GM21390 (cell line): Measurements from ENCODE around the gene PLAGL2.
"Not testable (repeated sequence)": the region's sequence is repeated elsewhere in the genome, so short reads cannot be mapped to it uniquely, and the experiment has no call there.

ENCODE experiments used
- ATAC-seq: cut with Tn5 transposase; IDR thresholded peaks from one replicate; pipeline ENCODE4 v1.9.1; 2021; ENCODE audit not compliant: unreplicated experiment

Gene PLAGL2

DNA sequence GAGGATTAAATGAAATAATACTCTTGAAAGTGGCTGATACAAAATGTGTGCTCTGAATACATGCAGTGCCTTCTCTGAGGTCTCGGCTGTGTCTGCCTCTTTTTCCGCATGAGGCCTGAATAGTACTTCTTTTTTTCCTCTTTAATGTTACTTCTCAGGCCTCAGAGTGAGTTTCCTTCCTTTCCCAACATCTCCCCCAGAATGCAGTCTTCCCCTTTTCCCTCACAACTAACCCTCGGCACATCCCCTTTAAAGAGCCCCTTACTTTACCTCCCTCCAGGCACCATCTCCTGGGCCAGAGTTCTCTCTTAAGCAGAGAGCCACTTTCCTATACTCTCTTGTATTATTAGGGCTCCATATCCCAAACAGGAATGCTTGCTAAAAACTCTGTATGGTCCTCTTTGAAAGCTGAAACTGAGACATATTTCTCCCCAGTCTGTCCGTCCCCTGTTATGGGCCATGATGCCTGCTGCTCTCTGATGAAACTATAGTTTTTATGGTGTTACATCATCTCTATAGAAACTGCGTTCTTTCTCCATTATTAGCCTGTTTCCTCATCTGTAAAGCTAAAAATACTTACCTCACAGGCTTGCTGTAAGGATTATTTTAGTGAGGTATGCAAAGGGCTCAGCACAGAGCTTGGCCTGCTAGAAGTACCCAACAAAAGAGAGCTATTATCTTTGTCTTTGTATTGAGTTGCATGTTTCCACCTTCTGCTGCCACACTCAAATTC is 2.3 kb downstream of the PLAGL2 start:
- no peak for ATAC-seq

GRCh38 chr20:32204205-32205109 is 3.1 kb downstream of the PLAGL2 start:
- no peak for ATAC-seq

DNA sequence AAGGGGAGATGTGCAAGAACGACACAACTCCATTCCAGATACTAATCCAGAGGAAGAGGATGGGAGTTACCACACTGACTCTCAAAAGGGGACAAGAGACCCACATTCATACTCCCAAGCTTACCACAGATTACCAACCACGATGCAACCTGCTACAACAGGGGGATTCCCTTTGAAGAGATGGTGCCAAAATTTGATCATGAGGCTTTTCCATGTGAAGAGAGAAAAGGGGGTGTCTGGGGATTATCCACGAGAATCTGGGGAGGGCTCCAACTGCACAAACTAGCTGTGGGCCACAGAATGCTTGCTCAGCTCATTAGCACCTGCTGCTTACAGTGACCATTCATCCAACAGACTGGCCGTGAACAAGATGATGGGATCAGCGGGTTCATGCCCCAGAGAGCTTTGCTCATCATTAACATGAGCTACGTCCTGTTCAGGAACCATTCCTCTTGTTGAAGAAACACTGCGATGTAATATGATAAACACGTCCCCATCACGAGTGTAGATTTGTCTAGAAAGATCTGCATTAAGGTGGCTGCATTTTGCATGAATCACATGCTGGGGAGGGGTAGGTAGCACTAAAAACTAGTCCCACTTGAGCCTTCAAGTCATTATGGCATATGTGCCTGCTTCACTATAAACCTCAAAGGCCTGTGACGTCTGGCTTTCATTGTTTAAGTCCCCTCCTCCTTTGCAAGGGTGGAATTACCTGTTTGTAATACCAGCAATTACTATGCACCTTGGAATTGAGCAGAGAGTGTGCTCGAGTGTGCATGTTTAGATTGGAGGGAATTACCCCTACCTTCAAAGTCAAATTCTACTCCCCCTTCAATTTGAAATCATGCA is 4.0 kb downstream of the PLAGL2 start:
- ATAC-seq, result no peak

DNA sequence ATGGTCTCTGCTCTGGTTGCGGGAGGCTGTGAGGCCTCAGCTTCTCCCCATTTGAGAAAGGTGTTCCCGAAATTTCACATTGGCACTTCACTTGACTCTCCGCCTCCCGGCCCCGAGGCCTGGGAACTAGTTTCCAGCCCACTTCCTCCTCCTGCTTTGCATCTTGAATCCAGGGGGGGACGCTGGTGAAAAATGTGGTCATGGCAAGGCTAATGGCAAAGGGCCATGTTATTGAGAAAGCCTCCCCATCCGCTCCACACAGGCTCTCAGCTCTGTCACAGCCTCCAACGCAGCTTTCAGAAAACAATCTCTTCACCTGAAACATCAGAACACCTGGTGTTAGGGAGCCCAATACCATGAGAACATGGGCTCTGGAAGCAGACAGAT is 5.6 kb downstream of the PLAGL2 start:
- ATAC-seq, result no peak

DNA sequence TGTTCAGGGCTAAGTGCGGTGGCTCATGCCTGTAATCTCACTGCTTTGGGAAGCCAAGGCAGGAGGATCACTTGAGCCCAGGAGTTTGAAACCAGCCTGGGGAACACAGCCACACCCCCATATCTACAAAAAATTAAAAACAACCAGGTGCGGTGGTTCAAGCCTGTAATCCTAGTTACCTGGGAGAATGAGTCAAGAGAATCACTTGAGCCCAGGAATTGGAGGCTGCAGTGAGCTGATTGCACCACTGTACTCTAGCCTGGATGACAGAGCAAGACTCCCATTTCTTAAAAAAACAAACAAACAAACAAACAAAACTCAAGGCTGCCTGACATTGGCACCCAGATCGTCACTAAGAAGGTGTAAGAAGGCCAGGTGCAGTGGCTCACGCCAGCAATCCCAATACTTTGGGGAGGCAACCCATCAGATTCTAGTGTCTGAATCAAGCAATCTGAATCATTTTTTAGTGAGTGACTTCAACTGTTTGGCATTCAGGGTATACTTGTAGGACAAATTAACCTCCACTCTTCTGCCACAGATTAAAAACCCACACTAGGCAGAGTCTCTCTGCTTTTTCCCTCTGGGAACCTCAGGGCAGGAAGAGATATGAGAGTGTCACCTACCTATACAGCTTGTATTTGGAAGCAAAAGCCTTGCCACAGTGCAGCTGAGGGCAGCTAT is 6.1 kb downstream of the PLAGL2 start:
- no peak for ATAC-seq

GRCh38 chr20:32199006-32199405 is 8.5 kb downstream of the PLAGL2 start:
- ATAC-seq, result no peak

- ATAC-seq, result not testable (repeated sequence)
Measured at GRCh38 chr20:32197136-32197535, 10.4 kb downstream of the PLAGL2 start.

DNA sequence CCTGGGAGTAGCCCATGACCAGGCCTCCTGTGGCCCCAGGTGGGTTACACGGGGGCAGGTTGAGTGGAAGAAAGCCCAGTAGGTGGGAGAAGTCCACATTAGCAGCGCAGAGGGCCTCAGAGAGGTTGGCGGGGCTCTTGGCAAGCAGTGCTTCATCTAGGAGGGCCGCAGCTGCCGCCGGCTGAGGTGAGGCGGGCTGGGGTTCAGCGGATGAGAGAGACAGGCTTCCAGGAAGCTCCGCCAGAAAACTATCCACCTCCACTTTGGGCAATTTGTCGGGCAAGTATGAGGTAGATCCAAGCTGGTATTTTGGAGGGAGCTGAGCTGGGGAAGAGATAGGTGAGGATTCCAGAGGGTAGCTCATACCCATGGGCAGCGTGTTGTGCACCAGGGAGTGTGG is 10.9 kb downstream of the PLAGL2 start:
- ATAC-seq, result not testable (repeated sequence)

DNA sequence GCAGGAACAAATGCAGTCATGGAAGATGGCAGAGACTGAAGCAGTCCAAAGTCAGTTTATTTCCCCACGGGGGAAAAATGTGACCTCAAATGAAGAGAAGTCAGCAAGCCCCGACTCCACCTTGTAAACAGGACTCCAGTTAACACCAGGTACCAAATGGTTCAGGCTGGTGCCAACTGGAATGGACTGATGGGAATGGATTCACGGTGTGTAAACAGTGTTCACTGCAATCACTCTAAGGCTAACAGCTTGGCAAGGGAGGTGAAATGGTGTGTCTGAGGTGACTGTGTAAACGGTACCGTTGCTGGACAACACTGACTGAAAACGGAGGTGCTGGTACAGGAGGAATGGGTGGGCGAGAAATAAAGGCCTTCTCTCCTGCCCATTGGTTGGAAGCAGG is 12.0 kb downstream of the PLAGL2 start:
- no peak for ATAC-seq

DNA sequence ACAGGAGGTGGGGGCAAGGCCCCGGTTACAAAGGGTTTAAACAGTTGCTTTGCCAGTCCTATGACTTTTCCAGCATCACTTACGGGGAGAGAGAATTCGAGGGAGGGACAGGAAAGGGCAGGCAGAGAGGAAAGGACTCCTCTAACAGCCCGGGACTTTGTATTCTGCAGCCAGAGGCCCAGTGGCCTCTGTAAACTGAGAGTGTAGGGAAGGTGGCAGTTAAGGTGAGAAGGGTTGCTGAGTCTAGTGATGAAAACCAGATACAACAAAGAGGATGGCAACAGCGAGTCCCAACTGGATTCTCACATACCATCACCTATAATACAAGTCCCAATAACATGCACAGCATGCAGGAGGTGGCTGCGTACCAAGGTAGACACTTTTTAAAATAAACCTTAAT is 13.5 kb downstream of the PLAGL2 start:
- no peak for ATAC-seq

- not testable (repeated sequence) for ATAC-seq
Measured at GRCh38 chr20:32193336-32193735, 14.2 kb downstream of the PLAGL2 start.

DNA sequence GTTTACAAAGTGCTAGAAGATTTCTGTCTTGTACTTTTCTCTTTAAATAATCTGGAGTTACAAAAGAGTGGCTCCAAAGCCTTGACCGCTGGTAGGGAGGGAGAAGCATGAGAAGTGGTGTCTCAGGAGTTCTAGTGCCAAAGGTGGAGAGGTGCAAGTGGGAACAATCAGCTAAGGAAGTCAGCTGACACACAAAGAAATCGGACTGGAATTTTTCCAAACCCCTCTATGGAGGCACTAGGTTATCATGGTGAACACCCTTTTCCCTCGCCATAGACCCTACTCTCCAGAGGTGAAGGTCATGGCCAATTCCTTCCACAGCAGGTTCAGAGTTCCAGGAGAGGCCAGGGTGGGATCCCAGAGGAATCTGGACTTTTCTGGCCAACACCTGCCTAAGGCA is 14.8 kb downstream of the PLAGL2 start:
- ATAC-seq, result no peak

GRCh38 chr20:32191873-32192272 is 15.7 kb downstream of the PLAGL2 start:
- ATAC-seq, result no peak

GRCh38 chr20:32191422-32191821 is 16.1 kb downstream of the PLAGL2 start:
- ATAC-seq, result no peak

DNA sequence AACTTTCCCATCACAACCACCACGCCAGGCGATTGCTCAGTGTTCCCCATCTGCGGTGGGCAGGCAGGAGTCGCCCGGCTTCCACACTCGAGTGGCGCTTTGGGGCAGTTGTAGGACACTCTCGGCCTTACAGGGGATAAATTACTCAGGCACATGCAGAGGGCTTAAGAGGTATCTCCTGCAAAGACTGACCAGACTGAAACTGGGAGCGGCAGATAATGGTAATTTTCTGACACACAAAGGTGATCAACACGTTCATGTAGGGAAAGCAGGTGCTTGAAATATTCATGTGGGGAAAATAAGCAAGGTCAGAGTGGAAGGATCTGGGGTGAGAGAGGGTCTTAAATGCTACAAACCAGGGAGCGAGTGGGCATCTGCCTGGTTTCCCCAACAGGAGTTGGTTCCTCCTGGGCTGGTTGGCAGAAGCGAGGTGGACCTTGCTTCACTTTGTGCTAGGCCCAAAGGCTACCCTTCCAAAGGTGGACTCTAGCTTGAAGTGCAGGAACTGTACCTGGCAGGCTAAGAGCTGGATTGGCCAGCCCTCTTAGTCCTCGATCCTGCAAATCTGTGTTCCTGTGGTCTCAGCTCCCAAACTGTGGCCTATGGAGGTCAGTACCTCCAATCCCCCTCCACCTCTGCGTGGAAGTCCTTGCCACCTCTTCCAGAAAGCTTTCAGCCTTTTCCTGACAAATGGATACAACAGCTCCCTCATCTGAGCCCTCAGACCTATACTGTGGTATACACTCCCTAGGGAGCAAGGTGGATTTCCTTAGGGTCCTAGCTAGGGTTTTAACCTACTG is 16.7 kb downstream of the PLAGL2 start:
- no peak for ATAC-seq

GRCh38 chr20:32189691-32190615 is 17.6 kb downstream of the PLAGL2 start:
- no peak for ATAC-seq

- ATAC-seq, result no peak
Measured at GRCh38 chr20:32189123-32189410, 18.5 kb downstream of the PLAGL2 start.

GRCh38 chr20:32188376-32189122 is 19.0 kb downstream of the PLAGL2 start:
- no peak for ATAC-seq
